Mucosa of descending colon (tissue), 3 donors: ENCODE results near the gene SMIM27. TPM values are rescaled to one million over a fixed set of nuclear protein-coding genes. Genes with fewer than 3 reads are reported as not detected.
A peak's percentile ranks its signal among the peaks of the same experiment; 100 is the strongest.
"Not testable (repeated sequence)": the region's sequence is repeated elsewhere in the genome, so short reads cannot be mapped to it uniquely, and the experiment has no call there.

ENCODE experiments used
- ATAC-seq: fragments of 200-7000 bp; cut with Tn5 transposase; one replicate; pipeline ENCODE4 v1.9.1; 2020; ENCODE audit warnings: mild to moderate bottlenecking, moderate library complexity
- DNase-seq, 3 donors: peaks; one replicate each; pipeline ENCODE4 v3.0.0-alpha.2; 2020
- H3K36me3 ChIP-seq: fragments of 200-600 bp; one replicate; pipeline ENCODE4 v1.8.0; 2021; ENCODE audit warnings: low read depth, mild to moderate bottlenecking
- H3K4me1 ChIP-seq: fragments of 200-600 bp; one replicate; pipeline ENCODE4 v1.8.0; 2021; ENCODE audit warnings: low read depth, mild to moderate bottlenecking
- H3K4me3 ChIP-seq: fragments of 200-600 bp; one replicate; pipeline ENCODE4 v1.8.0; 2021; ENCODE audit warnings: mild to moderate bottlenecking
- H3K9me3 ChIP-seq: fragments of 200-600 bp; one replicate; pipeline ENCODE4 v1.8.0; 2021; ENCODE audit warnings: mild to moderate bottlenecking
- CTCF ChIP-seq: fragments of 200-600 bp; IDR thresholded peaks from one replicate; pipeline ENCODE4 v1.8.0; 2022; ENCODE audit warnings: antibody characterized with exemption, mild to moderate bottlenecking
- intact Hi-C, 2 donors: fragments of 100-400 bp; cut with DNase I in 1 of 2; cut with micrococcal nuclease in 1 of 2; formaldehyde crosslinking; loops; one replicate each; pipeline versions ENCODE4 v1.11.0 to v1.11.1; 2022; cut with DNase I, micrococcal nuclease
- total RNA-seq, 3 donors: library from RNA; stranded (reverse); fragmentation: NEBNext Ultra II Directional in 2 of 3; extraction: Animal tissue kit (Norgen Biotek cat#: 25700) in 2 of 3; gene quantifications; one replicate each; pipeline versions ENCODE4 v1.2.1 to v1.2.4, GENCODE V29; 2021 to 2023
- donor health status: DM: no; HTN: no; CAD: no; lungs with moderate emphysema.
- donor health status: DM: no; HTN: no; CAD: no.
- donor health status: DM: no; HTN: yes; CAD: no.

SMIM27 gene
- total RNA-seq, 3 donors from 2014 or later, result 8.3 to 10.1 (median 9.9) TPM

DNA sequence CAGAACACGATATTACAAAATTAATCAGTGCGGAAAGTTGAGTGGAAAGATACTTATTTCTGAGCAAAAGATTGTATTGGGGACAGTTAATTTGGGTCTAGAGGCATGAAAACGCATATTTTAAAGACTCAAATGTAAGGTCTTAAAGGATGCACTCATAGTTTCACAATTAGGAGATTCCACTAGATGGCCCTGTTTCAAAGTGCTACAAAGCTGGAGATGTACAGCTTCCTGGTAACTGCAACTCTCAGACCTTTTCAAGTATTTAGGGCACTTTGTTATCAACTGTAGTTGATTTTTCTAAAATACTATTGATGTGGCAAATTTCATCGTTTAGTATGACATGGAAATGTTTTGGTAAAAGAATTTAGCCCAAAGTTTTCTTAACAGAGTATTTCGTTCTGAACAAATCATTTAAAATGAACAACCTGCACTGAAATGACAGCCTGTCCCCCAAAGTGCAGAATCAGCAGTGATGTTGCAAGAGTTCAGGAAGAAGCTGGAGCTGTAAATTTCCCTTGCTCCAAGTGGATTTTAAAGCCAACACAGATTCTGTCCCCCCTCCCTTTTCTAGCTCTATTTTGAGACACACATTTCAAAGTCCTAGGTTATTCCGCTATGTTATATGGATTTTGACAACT, 37.1 kb downstream of the SMIM27 start:
- Histone ChIP-seq H3K9me3 (no peaks in the 10 kb centered on the region), H3K36me3 (no peaks in the 10 kb centered on the region), H3K4me1 (no peaks in the 10 kb centered on the region), H3K4me3 (no peak overlapping the region)
- intact Hi-C loops, result loop anchor here (5.0 to 10.0 kb wide), 2 partner anchors 378 to 386 kb away; no protein-coding TSS in a partner anchor
- DNase-seq (no peak), ATAC-seq (peak; percentile 54)
- TF ChIP-seq CTCF, result no peak

DNA sequence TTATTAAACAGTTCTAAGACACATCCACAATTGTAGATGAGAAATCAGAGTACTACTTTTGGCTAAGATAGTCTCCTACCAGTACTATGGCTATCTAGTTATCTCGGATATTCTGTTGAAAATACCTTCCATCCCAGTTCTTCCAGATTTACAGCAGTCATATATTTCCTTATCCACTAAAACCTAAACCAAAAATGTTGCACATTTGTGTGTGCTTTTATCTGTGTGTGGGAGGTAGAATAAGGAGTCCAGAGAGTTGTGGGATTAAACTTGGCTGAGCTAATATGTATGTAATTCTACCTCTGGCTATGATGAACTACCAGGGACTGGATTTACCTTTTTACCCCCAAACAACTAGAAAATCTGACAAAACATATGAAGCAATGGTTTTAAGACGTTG, 38.3 kb downstream of the SMIM27 start:
- Histone ChIP-seq H3K9me3 (no peaks in the 10 kb centered on the region), H3K4me1 (no peaks in the 10 kb centered on the region), H3K36me3 (no peaks in the 10 kb centered on the region), H3K4me3 (no peak overlapping the region)
- no peak for TF ChIP-seq CTCF
- intact Hi-C loops, result no loop called here
- DNase-seq (no peak), ATAC-seq (no peak)

GRCh38 chr9:32590898-32591297, 38.8 kb downstream of the SMIM27 start:
- intact Hi-C loops, result no loop called here
- no peaks in the 10 kb centered on the region for H3K36me3 ChIP-seq
- H3K4me3 ChIP-seq, result no peak overlapping the region
- no peaks in the 10 kb centered on the region for H3K4me1 ChIP-seq
- ATAC-seq (no peak), DNase-seq (no peak)
- H3K9me3 ChIP-seq, result no peaks in the 10 kb centered on the region
- TF ChIP-seq CTCF, result no peak

DNA sequence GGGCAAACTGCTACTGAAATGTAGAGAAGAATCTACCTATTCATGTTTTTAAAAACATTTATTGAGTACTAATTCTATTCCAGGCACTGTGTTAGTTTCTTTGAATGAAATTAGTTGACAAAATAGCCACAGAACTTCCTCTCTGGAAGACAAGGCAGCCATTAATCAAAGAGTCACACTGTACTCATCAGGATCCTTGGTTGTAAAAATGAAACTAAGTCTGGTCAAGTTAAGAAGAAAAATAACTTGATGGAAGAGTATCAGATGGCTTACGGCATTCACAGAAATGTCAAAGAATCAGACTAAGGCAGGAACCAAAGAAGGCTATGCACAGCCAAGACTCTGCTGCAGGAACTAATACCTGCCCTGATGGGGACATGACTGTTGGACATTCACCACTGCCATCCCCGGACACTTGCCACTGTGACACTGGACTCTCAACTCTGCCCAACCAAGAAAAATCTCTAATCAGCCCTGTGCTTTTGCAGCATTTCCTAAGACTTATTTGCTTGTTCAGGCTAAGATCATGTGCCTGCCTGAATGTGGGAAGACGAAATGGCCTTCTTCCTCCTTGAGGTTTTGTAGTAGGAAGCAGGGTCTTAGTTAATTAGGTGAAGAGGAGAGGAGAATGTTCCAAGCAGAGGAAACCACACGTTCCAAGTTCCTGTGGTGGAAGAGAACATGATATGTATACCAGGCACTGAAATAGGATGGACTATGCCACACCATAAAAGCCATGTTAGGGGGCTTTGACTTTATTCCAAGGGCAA, 44.2 kb downstream of the SMIM27 start:
- TF ChIP-seq CTCF, result no peak
- no peaks in the 10 kb centered on the region for H3K4me1 ChIP-seq
- ATAC-seq (no peak), DNase-seq (no peak)
- no peaks in the 10 kb centered on the region for H3K36me3 ChIP-seq
- H3K4me3 ChIP-seq, result no peak overlapping the region
- intact Hi-C loops, result no loop called here
- H3K9me3 ChIP-seq, result no peaks in the 10 kb centered on the region

DNA sequence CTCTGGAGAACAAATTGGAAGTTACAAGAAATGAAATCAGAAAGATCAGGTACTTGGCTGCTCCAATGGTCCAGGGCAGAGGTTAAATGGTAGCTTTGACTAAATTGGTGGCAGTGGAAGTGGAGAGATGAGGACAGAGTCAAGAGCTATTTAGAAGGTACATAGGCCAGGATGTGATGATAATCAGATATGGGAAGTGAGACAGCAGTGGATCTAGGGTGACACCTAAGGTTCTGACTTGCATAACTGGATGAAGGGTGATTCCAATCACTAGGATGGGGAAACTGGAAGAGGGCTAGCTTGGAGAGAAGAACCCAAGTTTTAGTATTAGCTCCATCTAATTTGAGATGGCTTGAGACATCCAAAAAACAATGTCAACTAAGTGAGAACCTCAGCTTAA, 44.8 kb downstream of the SMIM27 start:
- H3K36me3 ChIP-seq, result no peaks in the 10 kb centered on the region
- H3K9me3 ChIP-seq, result no peaks in the 10 kb centered on the region
- ATAC-seq (no peak), DNase-seq (no peak)
- H3K4me1 ChIP-seq, result no peaks in the 10 kb centered on the region
- intact Hi-C loops, result no loop called here
- TF ChIP-seq CTCF, result no peak
- H3K4me3 ChIP-seq, result no peak overlapping the region

DNA sequence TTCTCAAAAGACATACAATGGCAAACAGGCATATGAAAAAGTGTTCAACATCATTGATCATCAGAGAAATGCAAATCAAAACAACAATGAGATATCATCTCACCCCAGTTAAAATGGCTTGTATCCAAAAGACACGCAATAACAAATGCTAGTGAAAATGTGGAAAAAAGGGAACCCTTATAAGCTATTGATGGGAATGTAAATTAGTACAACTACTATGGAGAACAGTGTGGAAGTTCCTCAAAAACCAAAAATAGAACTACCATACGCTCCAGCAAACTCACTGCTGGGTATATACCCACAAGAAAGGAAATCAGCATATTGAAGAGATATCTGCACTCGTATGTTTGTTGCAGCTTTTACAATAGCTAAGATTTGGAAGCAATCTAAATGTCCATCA, 46.9 kb downstream of the SMIM27 start:
- intact Hi-C loops, DNase-seq, H3K36me3 ChIP-seq, H3K4me3 ChIP-seq, H3K4me1 ChIP-seq, ATAC-seq, H3K9me3 ChIP-seq: not testable (repeated sequence)
